ENCODE results near the gene PRKCD. TPM values are rescaled to one million over a fixed set of nuclear protein-coding genes. Genes with fewer than 3 reads are reported as not detected.
A peak's percentile ranks its signal among the peaks of the same experiment; 100 is the strongest.

PRKCD gene
- total and polyA plus RNA-seq, 9 of the 15 experiments (the other 6 are each of a cell fraction or from before 2014, with no cell fraction given) = 2.5 to 19.5 (median 6.1) TPM

DNA sequence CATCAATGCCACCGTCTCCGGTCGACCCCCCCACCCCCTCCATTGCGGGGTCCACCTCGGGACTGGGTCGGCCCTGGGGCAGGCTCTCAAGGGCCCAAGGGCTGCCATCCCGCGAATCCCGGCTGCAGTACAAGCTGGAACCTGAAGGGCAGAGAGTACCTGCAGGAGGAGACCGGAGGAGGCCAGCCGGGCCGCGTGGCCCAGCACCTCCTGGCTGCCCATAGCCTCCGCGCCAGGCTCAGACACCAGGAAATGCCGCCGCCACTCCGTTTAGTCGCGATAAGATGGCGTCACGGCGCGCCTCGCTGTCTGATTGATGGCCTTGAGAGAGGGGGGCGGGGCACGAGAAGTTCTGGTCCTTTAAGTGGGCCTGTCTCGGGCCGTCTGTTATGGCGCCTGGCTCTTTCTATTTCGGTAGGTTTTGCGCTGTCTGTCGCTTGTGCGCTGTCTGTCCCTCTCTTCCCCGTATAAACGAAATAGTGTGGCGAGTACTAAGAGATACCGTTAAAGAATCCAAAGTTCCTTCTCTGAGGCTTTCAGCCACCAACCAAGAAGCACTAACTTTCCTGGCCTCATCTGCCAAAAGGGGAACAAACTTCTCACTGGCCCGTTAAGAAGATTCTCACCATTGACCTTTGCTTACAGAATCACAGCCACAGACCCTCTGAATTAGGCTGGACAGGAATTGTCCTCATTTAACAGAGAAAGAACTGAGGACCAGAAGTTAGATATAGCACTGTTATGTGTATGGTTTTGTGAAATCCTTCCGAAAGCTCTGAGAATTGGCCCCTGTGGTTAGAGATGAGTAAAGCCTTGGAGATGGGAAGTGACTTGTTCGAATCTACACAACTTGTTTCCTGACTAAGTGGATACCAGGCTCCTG, 30.6 kb upstream of the PRKCD start, which contains the start of gene RFT1 (continued):
- peak; percentile 91 for TF ChIP-seq ZFX (CRISPR knock-in tag; IDR thresholded peaks at IDR 0.05)
- no peak for TF ChIP-seq PHTF2 (CRISPR knock-in tag; IDR thresholded peaks at IDR 0.05)
- no peak for TF ChIP-seq ZNF436 (CRISPR knock-in tag; IDR thresholded peaks at IDR 0.05)
- no peak for TF ChIP-seq ZNF41 (CRISPR knock-in tag; conservative IDR thresholded peaks at IDR 0.05)
- TF ChIP-seq, protein P1, sequence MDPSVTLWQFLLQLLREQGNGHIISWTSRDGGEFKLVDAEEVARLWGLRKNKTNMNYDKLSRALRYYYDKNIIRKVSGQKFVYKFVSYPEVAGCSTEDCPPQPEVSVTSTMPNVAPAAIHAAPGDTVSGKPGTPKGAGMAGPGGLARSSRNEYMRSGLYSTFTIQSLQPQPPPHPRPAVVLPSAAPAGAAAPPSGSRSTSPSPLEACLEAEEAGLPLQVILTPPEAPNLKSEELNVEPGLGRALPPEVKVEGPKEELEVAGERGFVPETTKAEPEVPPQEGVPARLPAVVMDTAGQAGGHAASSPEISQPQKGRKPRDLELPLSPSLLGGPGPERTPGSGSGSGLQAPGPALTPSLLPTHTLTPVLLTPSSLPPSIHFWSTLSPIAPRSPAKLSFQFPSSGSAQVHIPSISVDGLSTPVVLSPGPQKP (CRISPR knock-in tag; IDR thresholded peaks at IDR 0.05) = no peak
- TF ChIP-seq FOXJ2 (tag; IDR thresholded peaks at IDR 0.05) = no peak
- TF ChIP-seq TCFL5 (CRISPR knock-in tag; conservative IDR thresholded peaks at IDR 0.05) = no peak
- TF ChIP-seq MEIS2 (IDR thresholded peaks at IDR 0.05; ENCODE audit: partially characterized antibody) = peak; percentile 97
- no peak for TF ChIP-seq ZNF253 (CRISPR knock-in tag; conservative IDR thresholded peaks at IDR 0.05)
- TF ChIP-seq, protein P2, sequence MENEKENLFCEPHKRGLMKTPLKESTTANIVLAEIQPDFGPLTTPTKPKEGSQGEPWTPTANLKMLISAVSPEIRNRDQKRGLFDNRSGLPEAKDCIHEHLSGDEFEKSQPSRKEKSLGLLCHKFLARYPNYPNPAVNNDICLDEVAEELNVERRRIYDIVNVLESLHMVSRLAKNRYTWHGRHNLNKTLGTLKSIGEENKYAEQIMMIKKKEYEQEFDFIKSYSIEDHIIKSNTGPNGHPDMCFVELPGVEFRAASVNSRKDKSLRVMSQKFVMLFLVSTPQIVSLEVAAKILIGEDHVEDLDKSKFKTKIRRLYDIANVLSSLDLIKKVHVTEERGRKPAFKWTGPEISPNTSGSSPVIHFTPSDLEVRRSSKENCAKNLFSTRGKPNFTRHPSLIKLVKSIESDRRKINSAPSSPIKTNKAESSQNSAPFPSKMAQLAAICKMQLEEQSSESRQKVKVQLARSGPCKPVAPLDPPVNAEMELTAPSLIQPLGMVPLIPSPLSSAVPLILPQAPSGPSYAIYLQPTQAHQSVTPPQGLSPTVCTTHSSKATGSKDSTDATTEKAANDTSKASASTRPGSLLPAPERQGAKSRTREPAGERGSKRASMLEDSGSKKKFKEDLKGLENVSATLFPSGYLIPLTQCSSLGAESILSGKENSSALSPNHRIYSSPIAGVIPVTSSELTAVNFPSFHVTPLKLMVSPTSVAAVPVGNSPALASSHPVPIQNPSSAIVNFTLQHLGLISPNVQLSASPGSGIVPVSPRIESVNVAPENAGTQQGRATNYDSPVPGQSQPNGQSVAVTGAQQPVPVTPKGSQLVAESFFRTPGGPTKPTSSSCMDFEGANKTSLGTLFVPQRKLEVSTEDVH (IDR thresholded peaks at IDR 0.05; ENCODE audit: low read depth, partially characterized antibody) = peak; percentile 72
- TF ChIP-seq, protein P3, sequence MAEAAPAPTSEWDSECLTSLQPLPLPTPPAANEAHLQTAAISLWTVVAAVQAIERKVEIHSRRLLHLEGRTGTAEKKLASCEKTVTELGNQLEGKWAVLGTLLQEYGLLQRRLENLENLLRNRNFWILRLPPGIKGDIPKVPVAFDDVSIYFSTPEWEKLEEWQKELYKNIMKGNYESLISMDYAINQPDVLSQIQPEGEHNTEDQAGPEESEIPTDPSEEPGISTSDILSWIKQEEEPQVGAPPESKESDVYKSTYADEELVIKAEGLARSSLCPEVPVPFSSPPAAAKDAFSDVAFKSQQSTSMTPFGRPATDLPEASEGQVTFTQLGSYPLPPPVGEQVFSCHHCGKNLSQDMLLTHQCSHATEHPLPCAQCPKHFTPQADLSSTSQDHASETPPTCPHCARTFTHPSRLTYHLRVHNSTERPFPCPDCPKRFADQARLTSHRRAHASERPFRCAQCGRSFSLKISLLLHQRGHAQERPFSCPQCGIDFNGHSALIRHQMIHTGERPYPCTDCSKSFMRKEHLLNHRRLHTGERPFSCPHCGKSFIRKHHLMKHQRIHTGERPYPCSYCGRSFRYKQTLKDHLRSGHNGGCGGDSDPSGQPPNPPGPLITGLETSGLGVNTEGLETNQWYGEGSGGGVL (CRISPR knock-in tag; IDR thresholded peaks at IDR 0.05) = no peak
- no peak for TF ChIP-seq FOXA3 (CRISPR knock-in tag; conservative IDR thresholded peaks at IDR 0.05 in 1 of 2, IDR thresholded peaks at IDR 0.05 in 1 of 2)
- TF ChIP-seq SMC3 (conservative IDR thresholded peaks at IDR 0.05; ENCODE audit: insufficient read depth, low read depth, low read length) = no peak
- TF ChIP-seq, protein P4, sequence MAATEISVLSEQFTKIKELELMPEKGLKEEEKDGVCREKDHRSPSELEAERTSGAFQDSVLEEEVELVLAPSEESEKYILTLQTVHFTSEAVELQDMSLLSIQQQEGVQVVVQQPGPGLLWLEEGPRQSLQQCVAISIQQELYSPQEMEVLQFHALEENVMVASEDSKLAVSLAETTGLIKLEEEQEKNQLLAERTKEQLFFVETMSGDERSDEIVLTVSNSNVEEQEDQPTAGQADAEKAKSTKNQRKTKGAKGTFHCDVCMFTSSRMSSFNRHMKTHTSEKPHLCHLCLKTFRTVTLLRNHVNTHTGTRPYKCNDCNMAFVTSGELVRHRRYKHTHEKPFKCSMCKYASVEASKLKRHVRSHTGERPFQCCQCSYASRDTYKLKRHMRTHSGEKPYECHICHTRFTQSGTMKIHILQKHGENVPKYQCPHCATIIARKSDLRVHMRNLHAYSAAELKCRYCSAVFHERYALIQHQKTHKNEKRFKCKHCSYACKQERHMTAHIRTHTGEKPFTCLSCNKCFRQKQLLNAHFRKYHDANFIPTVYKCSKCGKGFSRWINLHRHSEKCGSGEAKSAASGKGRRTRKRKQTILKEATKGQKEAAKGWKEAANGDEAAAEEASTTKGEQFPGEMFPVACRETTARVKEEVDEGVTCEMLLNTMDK (IDR thresholded peaks at IDR 0.05; ENCODE audit: borderline replicate concordance, insufficient read depth, low read depth, low read length, poor library complexity, severe bottlenecking) = no peak
- no peak for TF ChIP-seq ZFPM2 (CRISPR knock-in tag; IDR thresholded peaks at IDR 0.05)
- TF ChIP-seq DMBX1 (CRISPR knock-in tag; IDR thresholded peaks at IDR 0.05; ENCODE audit: borderline replicate concordance) = no peak
- no peak; the same call in 1 of the 2 replicates for TF ChIP-seq ZNF12 (CRISPR knock-in tag; IDR thresholded peaks at IDR 0.05)
